ENCODE results near the gene CHRM4. TPM values are rescaled to one million over a fixed set of nuclear protein-coding genes. Genes with fewer than 3 reads are reported as not detected.
A peak's percentile ranks its signal among the peaks of the same experiment; 100 is the strongest.

The CHRM4 gene
- total RNA-seq = 1 to 10 TPM in 1 of 3 donors, under 1 TPM in 1, not detected in 1; 0.66 to 1.1 TPM

- no peaks in the 10 kb centered on the region for H3K36me3 ChIP-seq
- DNase-seq (ENCODE audit: low spot score in 2 of 2) = no peak
- peak within 1 kb of the TSS; percentile 28 to 76 (median 50) for H3K4me3 ChIP-seq
- peaks cover 20 to 29% of the 10 kb centered on the region in 2 donors for H3K4me1 ChIP-seq
- no peak within 1 kb of the TSS for H3K27ac ChIP-seq
- TF ChIP-seq POLR2AphosphoS5 (IDR thresholded peaks at IDR 0.05) (no peak), CTCF (IDR thresholded peaks at IDR 0.05) (no peak), POLR2A (IDR thresholded peaks at IDR 0.05) (no peak)
- peaks cover 22 to 47% of the 10 kb centered on the region in 2 donors for H3K27me3 ChIP-seq
- no peaks in the 10 kb centered on the region for H3K9me3 ChIP-seq
- intact Hi-C loops (cut with DNase I; ENCODE audit: low total_unique reads) = loop anchor here (5.0 to 10.0 kb wide), 2 partner anchors 213 to 249 kb away; no protein-coding TSS in a partner anchor
Observed at GRCh38 chr11:46391578-46392420, at the start of gene CHRM4. CHRM4 (minus strand) TSS chr11:46391776; CDS start chr11:46386557, 5,219 bp downstream.

- H3K27ac ChIP-seq = no peak overlapping the region
- no peaks in the 10 kb centered on the region for H3K9me3 ChIP-seq
- TF ChIP-seq CTCF (IDR thresholded peaks at IDR 0.05) (no peak), POLR2A (IDR thresholded peaks at IDR 0.05) (no peak), POLR2AphosphoS5 (IDR thresholded peaks at IDR 0.05) (no peak)
- H3K4me1 ChIP-seq = no peaks in the 10 kb centered on the region
- intact Hi-C loops (cut with DNase I; ENCODE audit: low total_unique reads) = no loop called here
- no peaks in the 10 kb centered on the region for H3K36me3 ChIP-seq
- no peak overlapping the region for H3K4me3 ChIP-seq
- no peak for DNase-seq (ENCODE audit: low spot score in 2 of 2)
- no peaks in the 10 kb centered on the region for H3K27me3 ChIP-seq
Observed at GRCh38 chr11:46438211-46438610, 46.6 kb upstream of the CHRM4 start.

GRCh38 chr11:46437122-46437689 lies 45.6 kb upstream of the CHRM4 start:
- Histone ChIP-seq H3K4me3 (no peak overlapping the region), H3K27me3 (no peaks in the 10 kb centered on the region), H3K27ac (no peak overlapping the region), H3K9me3 (no peaks in the 10 kb centered on the region), H3K36me3 (no peaks in the 10 kb centered on the region), H3K4me1 (no peaks in the 10 kb centered on the region)
- intact Hi-C loops (cut with DNase I; ENCODE audit: low total_unique reads) = no loop called here
- TF ChIP-seq POLR2A (IDR thresholded peaks at IDR 0.05) (no peak), POLR2AphosphoS5 (IDR thresholded peaks at IDR 0.05) (no peak), CTCF (IDR thresholded peaks at IDR 0.05) (no peak)
- no peak for DNase-seq (ENCODE audit: low spot score in 2 of 2)

- Histone ChIP-seq H3K9me3 (no peaks in the 10 kb centered on the region), H3K27me3 (no peaks in the 10 kb centered on the region), H3K4me1 (no peaks in the 10 kb centered on the region), H3K36me3 (no peaks in the 10 kb centered on the region), H3K27ac (no peak overlapping the region), H3K4me3 (no peak overlapping the region)
- no peak for DNase-seq (ENCODE audit: low spot score in 2 of 2)
- intact Hi-C loops (cut with DNase I; ENCODE audit: low total_unique reads) = no loop called here
- TF ChIP-seq POLR2A (IDR thresholded peaks at IDR 0.05) = no peak
- TF ChIP-seq POLR2AphosphoS5 (IDR thresholded peaks at IDR 0.05) = no peak
- TF ChIP-seq CTCF (IDR thresholded peaks at IDR 0.05) = no peak
Observed at GRCh38 chr11:46436113-46436512, 44.5 kb upstream of the CHRM4 start.

- Histone ChIP-seq H3K4me1 (no peaks in the 10 kb centered on the region), H3K9me3 (no peaks in the 10 kb centered on the region), H3K4me3 (no peak overlapping the region), H3K36me3 (no peaks in the 10 kb centered on the region), H3K27me3 (no peaks in the 10 kb centered on the region), H3K27ac (no peak overlapping the region)
- no peak for TF ChIP-seq POLR2A (IDR thresholded peaks at IDR 0.05)
- TF ChIP-seq POLR2AphosphoS5 (IDR thresholded peaks at IDR 0.05) = no peak
- TF ChIP-seq CTCF (IDR thresholded peaks at IDR 0.05) = no peak
- intact Hi-C loops (cut with DNase I; ENCODE audit: low total_unique reads) = no loop called here
- DNase-seq (ENCODE audit: low spot score in 2 of 2) = no peak
Observed at GRCh38 chr11:46435679-46436078, 44.1 kb upstream of the CHRM4 start.

Measured in breast epithelium (tissue), 4 donors.